Measurements from ENCODE around the gene IQSEC1.
A peak's percentile ranks its signal among the peaks of the same experiment; 100 is the strongest.

Gene IQSEC1

DNA sequence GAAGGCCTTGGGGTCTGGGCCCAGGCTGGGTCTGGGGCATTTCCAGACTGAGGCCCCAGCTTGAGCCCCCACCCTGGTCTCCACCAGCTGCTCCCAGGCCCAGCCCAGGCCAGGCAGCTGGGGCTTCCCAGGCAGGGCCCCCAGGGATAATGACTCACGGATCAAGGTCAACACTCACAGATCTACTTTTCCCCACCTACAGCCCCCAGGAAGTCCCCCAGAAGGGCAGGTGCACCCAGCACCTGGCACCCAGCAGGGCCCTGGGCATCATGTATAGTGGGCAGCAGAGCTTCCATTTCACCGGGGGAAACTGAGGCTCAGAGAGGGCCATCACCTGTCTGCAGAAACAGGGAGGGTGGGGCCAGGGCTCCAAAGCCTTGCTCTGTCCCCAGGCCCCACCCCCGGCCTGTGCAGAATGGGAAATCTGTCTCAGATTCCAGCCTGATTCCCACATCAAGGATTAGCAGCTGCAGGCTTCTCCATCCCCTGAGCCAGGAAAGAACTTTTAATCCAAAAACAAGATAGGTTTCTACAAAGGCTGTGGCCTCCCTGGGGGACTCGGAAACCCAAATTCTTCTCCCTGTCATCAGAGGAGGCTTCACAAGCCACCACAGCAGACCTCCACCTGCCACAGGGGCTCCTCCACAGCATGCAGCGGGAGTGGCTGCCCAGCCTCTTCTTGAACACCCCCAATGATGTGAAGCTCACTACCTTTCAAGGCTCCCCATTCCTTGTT is 49.8 kb downstream of the IQSEC1 start:
- no peak for TF ChIP-seq CTCF (IDR thresholded peaks at IDR 0.05; ENCODE audit: extremely low read depth, insufficient read depth, missing control alignments)
- DNase-seq (ENCODE audit: low spot score): peak; percentile 53
- in situ Hi-C loops (cut with MboI; ENCODE audit: low pct_unique_long_range_greater_than_20kb, low sequenced_read_pairs, unreplicated experiment): no loop called here

DNA sequence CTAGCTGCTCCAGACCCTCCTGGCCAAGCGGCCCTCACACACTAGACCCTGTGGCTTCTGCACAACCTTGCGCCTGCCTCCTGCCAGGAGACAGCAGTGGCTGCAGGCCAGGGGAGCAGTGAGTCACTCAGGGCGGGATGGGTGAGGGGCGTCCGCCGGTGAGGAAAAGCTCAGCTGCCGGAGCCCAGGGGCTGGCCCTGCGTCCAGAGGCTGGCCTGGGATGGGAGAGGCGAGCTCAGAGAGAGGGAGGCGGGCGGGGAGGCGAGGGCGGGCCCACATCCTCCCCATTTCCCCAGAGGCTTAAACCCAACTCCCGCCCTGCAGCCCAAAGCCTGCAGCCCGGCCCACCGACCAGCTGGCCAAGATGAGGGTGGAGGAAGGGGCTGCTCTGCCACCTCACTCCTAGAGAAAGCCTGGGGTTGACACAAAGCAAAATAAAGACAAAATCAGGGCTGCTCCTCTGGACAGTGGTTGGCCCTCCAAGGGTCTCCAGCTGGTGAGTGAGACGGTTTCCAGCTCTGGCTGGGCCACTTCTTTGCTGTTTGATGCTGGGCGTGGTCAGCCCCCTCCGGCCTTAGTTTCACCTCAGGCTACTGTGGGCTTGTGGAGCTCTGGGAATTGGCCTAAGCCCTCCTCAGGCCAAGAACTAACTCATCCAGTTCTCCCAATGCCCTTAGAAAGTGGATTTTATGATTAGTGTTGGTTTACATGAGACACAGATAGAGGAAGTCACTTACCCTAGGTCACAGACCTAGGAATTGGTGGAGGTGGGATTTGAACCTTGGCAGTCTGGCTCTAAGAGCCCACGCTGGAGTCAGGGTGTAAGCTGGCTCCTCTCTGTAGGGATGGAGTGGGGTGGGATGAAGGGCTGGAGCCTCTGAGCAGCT is 50.6 kb downstream of the IQSEC1 start:
- no peak for TF ChIP-seq CTCF (IDR thresholded peaks at IDR 0.05; ENCODE audit: extremely low read depth, insufficient read depth, missing control alignments)
- peak; percentile 71 for DNase-seq (ENCODE audit: low spot score)
- in situ Hi-C loops (cut with MboI; ENCODE audit: low pct_unique_long_range_greater_than_20kb, low sequenced_read_pairs, unreplicated experiment): no loop called here

DNA sequence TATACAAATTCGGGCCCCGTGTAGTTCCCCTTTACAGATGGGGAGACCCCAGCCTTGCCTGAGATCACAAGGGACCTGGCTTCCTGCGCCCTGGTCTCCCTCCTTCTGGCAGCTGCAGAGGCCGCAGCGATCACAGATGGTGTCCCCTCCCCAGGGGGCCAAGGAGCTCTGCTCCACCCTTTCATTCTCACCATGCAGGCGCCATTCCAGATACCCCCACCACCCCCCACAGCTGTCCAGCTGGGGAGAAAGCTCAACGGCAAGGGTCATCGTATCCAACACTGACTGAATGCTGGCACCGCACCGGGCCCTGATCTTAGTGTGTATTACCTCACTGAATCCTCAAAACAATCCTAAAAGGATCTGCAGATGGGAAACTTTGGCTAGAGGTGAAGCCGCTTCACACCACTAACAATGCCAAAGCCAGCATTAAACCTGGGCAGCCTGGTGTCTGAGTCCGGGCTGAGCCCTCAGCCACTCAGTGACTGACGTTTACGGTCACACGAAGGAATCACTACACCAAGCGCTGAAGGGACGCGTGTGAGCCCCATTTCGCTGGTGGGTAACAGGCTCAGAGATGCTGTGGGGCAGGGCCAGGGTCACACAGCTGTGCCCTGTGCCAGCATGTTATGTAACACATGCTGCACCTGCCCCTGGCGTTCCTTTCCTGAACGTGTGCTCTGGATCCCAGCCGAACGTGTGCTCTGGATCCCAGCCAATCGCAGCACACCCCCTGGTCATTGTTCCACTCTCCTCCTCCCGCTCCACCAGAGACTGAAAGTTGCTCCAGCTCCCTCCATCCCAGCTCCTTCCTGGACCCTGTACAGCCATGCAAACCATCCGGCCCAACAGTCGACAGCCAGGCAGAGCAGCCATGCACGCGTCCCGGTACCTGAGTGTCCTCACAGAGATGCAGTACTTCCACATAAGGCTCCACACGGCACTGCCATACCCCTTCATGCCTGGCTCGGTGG is 51.8 kb downstream of the IQSEC1 start:
- in situ Hi-C loops (cut with MboI; ENCODE audit: low pct_unique_long_range_greater_than_20kb, low sequenced_read_pairs, unreplicated experiment): no loop called here
- peak; percentile 73 for DNase-seq (ENCODE audit: low spot score)
- no peak for TF ChIP-seq CTCF (IDR thresholded peaks at IDR 0.05; ENCODE audit: extremely low read depth, insufficient read depth, missing control alignments)

- DNase-seq (ENCODE audit: low spot score): no peak
- in situ Hi-C loops (cut with MboI; ENCODE audit: low pct_unique_long_range_greater_than_20kb, low sequenced_read_pairs, unreplicated experiment): no loop called here
- TF ChIP-seq CTCF (IDR thresholded peaks at IDR 0.05; ENCODE audit: extremely low read depth, insufficient read depth, missing control alignments): no peak
Observed at GRCh38 chr3:13020159-13020750, 53.0 kb downstream of the IQSEC1 start.

DNA sequence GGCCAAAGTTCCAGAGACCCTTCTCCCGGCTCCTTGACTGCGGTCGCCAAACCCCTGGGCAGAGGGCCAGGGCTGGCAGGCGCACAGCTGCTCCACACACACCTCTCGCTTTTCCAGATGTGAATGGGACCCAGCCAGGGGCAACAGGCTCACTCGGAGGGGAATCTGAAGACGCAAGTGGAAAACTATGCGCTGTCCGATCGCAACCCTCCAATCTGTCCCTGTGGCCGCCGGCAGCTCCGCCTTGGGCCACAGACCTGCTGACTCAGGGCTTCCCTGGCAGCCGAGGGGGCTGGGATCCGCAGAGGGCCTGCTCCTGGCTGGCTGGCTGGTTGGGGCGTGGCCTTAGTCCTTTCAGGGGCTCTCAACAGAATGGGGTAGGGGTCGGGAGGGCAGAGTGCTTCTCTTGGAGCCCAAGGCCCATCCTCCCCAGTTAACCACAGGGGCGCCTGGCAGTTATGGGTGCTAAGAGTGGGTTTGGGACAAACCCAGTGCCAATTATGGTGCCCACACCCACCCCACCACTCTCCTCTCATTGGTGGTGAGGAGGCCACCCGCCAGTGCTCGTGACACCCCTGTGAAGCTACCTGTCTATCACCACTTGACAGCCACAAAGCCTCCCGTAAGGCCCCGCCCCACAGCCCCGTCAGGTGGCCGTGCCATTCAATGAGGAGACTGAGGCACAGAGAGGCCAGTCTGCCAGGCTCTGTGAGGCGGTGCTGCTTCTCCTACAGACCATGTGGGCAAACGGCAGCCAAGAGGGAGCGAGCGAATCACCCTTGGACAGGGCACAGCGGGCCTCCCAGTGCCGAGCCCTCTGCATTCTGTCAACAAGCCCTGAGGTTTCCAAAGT is 53.8 kb downstream of the IQSEC1 start:
- DNase-seq (ENCODE audit: low spot score): no peak
- TF ChIP-seq CTCF (IDR thresholded peaks at IDR 0.05; ENCODE audit: extremely low read depth, insufficient read depth, missing control alignments): no peak
- in situ Hi-C loops (cut with MboI; ENCODE audit: low pct_unique_long_range_greater_than_20kb, low sequenced_read_pairs, unreplicated experiment): no loop called here
